ENCODE data around the gene PCLO. TPM values are rescaled to one million over a fixed set of nuclear protein-coding genes. Genes with fewer than 3 reads are reported as not detected.

The PCLO gene
- 0.12 and 0.26 TPM in 2 replicates for total RNA-seq

GRCh38 chr7:83162402-83163256, at the start of gene PCLO:
PCLO (minus strand) TSS chr7:83162884; CDS start chr7:83162592, 292 bp downstream.

